Measurements from ENCODE around the gene ACBD3. TPM values are rescaled to one million over a fixed set of nuclear protein-coding genes. Genes with fewer than 3 reads are reported as not detected.

The ACBD3 gene
- total RNA-seq: 10 to 100 TPM; 25.0 to 44.1 (median 34.5) TPM
- 10 to 100 TPM in 2 of 3 donors, 1 to 10 TPM in 1; 5.4 to 49.1 (median 11.3) TPM for polyA plus RNA-seq
- long read RNA-seq, donor 1, transcript ACBD3-201 (8 exons, 3,573 nt): major isoform, 6 of 16 reads
- long read RNA-seq, donor 1, partial matches to known transcripts: 10 of 16 reads
- long read RNA-seq, donor 1, other reads (novel, unspliced or antisense): 0 of 16 reads
- long read RNA-seq, donor 2, partial matches to known transcripts: 10 of 12 reads
- long read RNA-seq, donor 2, other reads (novel, unspliced or antisense): 0 of 12 reads
- long read RNA-seq, donor 3, partial matches to known transcripts: 13 of 15 reads
- long read RNA-seq, donor 3, other reads (novel, unspliced or antisense): 0 of 15 reads
- long read RNA-seq, donor 4, partial matches to known transcripts: 4 of 5 reads
- long read RNA-seq, donor 4, other reads (novel, unspliced or antisense): 1 of 5 reads
- long read RNA-seq, donor 5, transcript ACBD3-201 (8 exons, 3,573 nt): major isoform, 44 of 46 reads
- long read RNA-seq, donor 5, partial matches to known transcripts: 0 of 46 reads
- long read RNA-seq, donor 5, other reads (novel, unspliced or antisense): 2 of 46 reads
- long read RNA-seq, donor 6, partial matches to known transcripts: 1 of 2 reads
- long read RNA-seq, donor 6, other reads (novel, unspliced or antisense): 1 of 2 reads
- long read RNA-seq, donor 7, partial matches to known transcripts: 7 of 10 reads
- long read RNA-seq, donor 7, other reads (novel, unspliced or antisense): 0 of 10 reads
- long read RNA-seq, donor 8, partial matches to known transcripts: 38 of 42 reads
- long read RNA-seq, donor 8, other reads (novel, unspliced or antisense): 0 of 42 reads
- long read RNA-seq, donor 9, partial matches to known transcripts: 12 of 14 reads
- long read RNA-seq, donor 9, other reads (novel, unspliced or antisense): 0 of 14 reads
- long read RNA-seq, donor 10, partial matches to known transcripts: 6 of 10 reads
- long read RNA-seq, donor 10, other reads (novel, unspliced or antisense): 0 of 10 reads

- 0 to 3% (median 0%) methylated on average over 6 to 75 of the region's 75 CpGs for WGBS, 4 donors
- H3K36me3 ChIP-seq (replicated peaks in 1 of 2): no peaks in the 10 kb centered on the region
- DNase-seq: peak; percentile 84 to 93 (median 88)
- H3K27me3 ChIP-seq: no peaks in the 10 kb centered on the region
- TF ChIP-seq CTCF (IDR thresholded peaks at IDR 0.05): peak in 2 of 6 experiments; percentile 28 to 43
- TF ChIP-seq POLR2A (IDR thresholded peaks at IDR 0.05): peak; percentile 64 to 80
- H3K4me1 ChIP-seq (replicated peaks in 1 of 2): peaks cover 13 to 46% of the 10 kb centered on the region in 2 donors
- intact Hi-C loops (cut with DNase I): loop anchor here in 1 of 2 donors (10.0 kb wide), 1 partner anchor 122 kb away; the partner anchor contains the start of gene H3-3A
- peak within 1 kb of the TSS; percentile 76 to 81 (median 76) for H3K4me3 ChIP-seq
- H3K9me3 ChIP-seq (replicated peaks in 1 of 3): no peaks in the 10 kb centered on the region
- peak within 1 kb of the TSS; percentile 82 to 95 (median 92) for H3K27ac ChIP-seq
Measured at GRCh38 chr1:226186124-226187018, at the start of gene ACBD3. Gene ACBD3, minus strand, starts transcription at chr1:226186741. Its CDS starts 66 bp downstream, at chr1:226186675.

- H3K27ac ChIP-seq: no peak overlapping the region
- 83 to 95% (median 91%) methylated on average over 3 of the region's 3 CpGs for WGBS, 4 donors
- DNase-seq: no peak
- H3K27me3 ChIP-seq: no peaks in the 10 kb centered on the region
- no peaks in the 10 kb centered on the region for H3K36me3 ChIP-seq (replicated peaks in 1 of 2)
- no peak for TF ChIP-seq CTCF (IDR thresholded peaks at IDR 0.05)
- TF ChIP-seq POLR2A (IDR thresholded peaks at IDR 0.05): no peak
- H3K4me1 ChIP-seq (replicated peaks in 1 of 2): no peaks in the 10 kb centered on the region
- no peaks in the 10 kb centered on the region for H3K9me3 ChIP-seq (replicated peaks in 1 of 3)
- intact Hi-C loops (cut with DNase I): no loop called here
- no peak overlapping the region for H3K4me3 ChIP-seq
Measured at GRCh38 chr1:226233806-226234205, 47.3 kb upstream of the ACBD3 start.

- 86 to 96% (median 93%) methylated on average over 6 of the region's 6 CpGs for WGBS, 4 donors
- no peak for TF ChIP-seq POLR2A (IDR thresholded peaks at IDR 0.05)
- no peak for TF ChIP-seq CTCF (IDR thresholded peaks at IDR 0.05)
- H3K4me3 ChIP-seq: no peak overlapping the region
- intact Hi-C loops (cut with DNase I): no loop called here
- H3K4me1 ChIP-seq (replicated peaks in 1 of 2): no peaks in the 10 kb centered on the region
- DNase-seq: no peak
- H3K36me3 ChIP-seq (replicated peaks in 1 of 2): no peaks in the 10 kb centered on the region
- H3K9me3 ChIP-seq (replicated peaks in 1 of 3): no peaks in the 10 kb centered on the region
- no peak overlapping the region for H3K27ac ChIP-seq
- no peaks in the 10 kb centered on the region for H3K27me3 ChIP-seq
Measured at GRCh38 chr1:226233293-226233692, 46.8 kb upstream of the ACBD3 start.
